ENCODE data around the gene GPR21.

GRCh38 chr9:123043081-123043939 is 9.8 kb downstream of the GPR21 start:
- TF ChIP-seq CTCF (conservative IDR thresholded peaks at IDR 0.05 in 1 of 2, IDR thresholded peaks at IDR 0.05 in 1 of 2; ENCODE audit: extremely low read depth in 1 of 2, insufficient read depth in 1 of 2, low read depth in 1 of 2, low read length in 2 of 2), result no peak
- TF ChIP-seq EZH2 (IDR thresholded peaks at IDR 0.05; ENCODE audit: borderline replicate concordance, low read length), result no peak
